ENCODE measurements around the gene WFDC10B. TPM values are rescaled to one million over a fixed set of nuclear protein-coding genes. Genes with fewer than 3 reads are reported as not detected.

WFDC10B gene
- total RNA-seq, 1 experiment from 2014 or later = not detected

GRCh38 chr20:45735552-45735951 lies 30.7 kb upstream of the WFDC10B start:
- BruUV-seq (replicated peaks) = no TSS peak
- no peak overlapping the region for H3K4me2 ChIP-seq (ENCODE audit: low read length)
- intact Hi-C loops (cut with micrococcal nuclease) = no loop called here
- CTCF ChIA-PET = interaction anchor here (0.7 kb wide), 1 partner anchor 105 kb away, joined by 7 read pairs; no protein-coding TSS in a partner anchor
- no peak overlapping the region for H3K27ac ChIP-seq (ENCODE audit: low read length)
- no peak for TF ChIP-seq CTCF (conservative IDR thresholded peaks at IDR 0.05; ENCODE audit: low read depth, low read length)
- no peak for TF ChIP-seq EZH2 (IDR thresholded peaks at IDR 0.05; ENCODE audit: low read length, unreplicated experiment)
- TF ChIP-seq EZH2phosphoT487 (IDR thresholded peaks at IDR 0.05; ENCODE audit: borderline replicate concordance, low read length) = no peak
- H3K79me2 ChIP-seq (ENCODE audit: low read length) = no peaks in the 10 kb centered on the region
- DNase-seq = no peak
- no peaks in the 10 kb centered on the region for H3K36me3 ChIP-seq (ENCODE audit: low read depth, low read length)
- H3K27me3 ChIP-seq (ENCODE audit: low read length) = no peaks in the 10 kb centered on the region
- H3K4me3 ChIP-seq (ENCODE audit: low read length) = no peak overlapping the region
- no peak for ATAC-seq
- POLR2A ChIA-PET (ENCODE audit: unreplicated experiment) = no interaction called here
- H4K20me1 ChIP-seq (ENCODE audit: low read length) = no peaks in the 10 kb centered on the region
- no peaks in the 10 kb centered on the region for H3F3A ChIP-seq (ENCODE audit: low read length, unreplicated experiment)
- H3K9ac ChIP-seq (ENCODE audit: low read length) = no peak overlapping the region
- peaks cover 16% of the 10 kb centered on the region for H3K9me3 ChIP-seq (ENCODE audit: low read length)
- no peaks in the 10 kb centered on the region for H3K4me1 ChIP-seq (ENCODE audit: insufficient read depth, low read length)
- H3K9me2 ChIP-seq (replicated peaks; ENCODE audit: low read length) = no peaks in the 10 kb centered on the region
- no peak overlapping the region for H2AFZ ChIP-seq (ENCODE audit: low read length)

- Histone ChIP-seq H3F3A (ENCODE audit: low read length, unreplicated experiment) (no peaks in the 10 kb centered on the region), H3K4me2 (ENCODE audit: low read length) (no peak overlapping the region), H3K27me3 (ENCODE audit: low read length) (peaks cover 5% of the 10 kb centered on the region; the same call in 1 of the 2 replicates), H4K20me1 (ENCODE audit: low read length) (no peaks in the 10 kb centered on the region), H3K9ac (ENCODE audit: low read length) (no peak overlapping the region), H3K27ac (ENCODE audit: low read length) (no peak overlapping the region), H3K79me2 (ENCODE audit: low read length) (no peaks in the 10 kb centered on the region), H3K9me2 (replicated peaks; ENCODE audit: low read length) (no peaks in the 10 kb centered on the region), H3K4me3 (ENCODE audit: low read length) (no peak overlapping the region), H2AFZ (ENCODE audit: low read length) (no peak overlapping the region), H3K36me3 (ENCODE audit: low read depth, low read length) (no peaks in the 10 kb centered on the region), H3K9me3 (ENCODE audit: low read length) (peaks cover 16% of the 10 kb centered on the region), H3K4me1 (ENCODE audit: insufficient read depth, low read length) (no peaks in the 10 kb centered on the region)
- ChIA-PET POLR2A (ENCODE audit: unreplicated experiment) (interaction anchor here (0.6 kb wide), 1 partner anchor 874 kb away, joined by 3 read pairs; no protein-coding TSS in a partner anchor), CTCF (interaction anchor here (0.7 kb wide), 1 partner anchor 123 kb away, joined by 4 read pairs; no protein-coding TSS in a partner anchor)
- no TSS peak for BruUV-seq (replicated peaks)
- DNase-seq (no peak), ATAC-seq (no peak)
- intact Hi-C loops (cut with micrococcal nuclease) = no loop called here
- TF ChIP-seq EZH2phosphoT487 (IDR thresholded peaks at IDR 0.05; ENCODE audit: borderline replicate concordance, low read length) (no peak), EZH2 (IDR thresholded peaks at IDR 0.05; ENCODE audit: low read length, unreplicated experiment) (no peak), CTCF (conservative IDR thresholded peaks at IDR 0.05; ENCODE audit: low read depth, low read length) (no peak)
Observed at GRCh38 chr20:45732199-45732598, 27.4 kb upstream of the WFDC10B start.

- no peak overlapping the region for H3K9ac ChIP-seq (ENCODE audit: low read length)
- H3K27ac ChIP-seq (ENCODE audit: low read length) = no peak overlapping the region
- peaks cover 5% of the 10 kb centered on the region; the same call in 1 of the 2 replicates for H3K9me3 ChIP-seq (ENCODE audit: low read length)
- no peaks in the 10 kb centered on the region for H4K20me1 ChIP-seq (ENCODE audit: low read length)
- ATAC-seq = no peak
- no peak overlapping the region for H3K4me3 ChIP-seq (ENCODE audit: low read length)
- no peaks in the 10 kb centered on the region for H3K9me2 ChIP-seq (replicated peaks; ENCODE audit: low read length)
- DNase-seq = no peak
- no TSS peak for BruUV-seq (replicated peaks)
- no peaks in the 10 kb centered on the region for H3K36me3 ChIP-seq (ENCODE audit: low read depth, low read length)
- intact Hi-C loops (cut with micrococcal nuclease) = no loop called here
- H3K4me2 ChIP-seq (ENCODE audit: low read length) = no peak overlapping the region
- no peaks in the 10 kb centered on the region for H3F3A ChIP-seq (ENCODE audit: low read length, unreplicated experiment)
- H3K79me2 ChIP-seq (ENCODE audit: low read length) = no peaks in the 10 kb centered on the region
- ChIA-PET POLR2A (ENCODE audit: unreplicated experiment) (no interaction called here), CTCF (no interaction called here)
- no peak overlapping the region for H2AFZ ChIP-seq (ENCODE audit: low read length)
- TF ChIP-seq EZH2 (IDR thresholded peaks at IDR 0.05; ENCODE audit: low read length, unreplicated experiment) = no peak
- TF ChIP-seq EZH2phosphoT487 (IDR thresholded peaks at IDR 0.05; ENCODE audit: borderline replicate concordance, low read length) = no peak
- H3K27me3 ChIP-seq (ENCODE audit: low read length) = peaks cover 47% of the 10 kb centered on the region
- H3K4me1 ChIP-seq (ENCODE audit: insufficient read depth, low read length) = no peaks in the 10 kb centered on the region
Observed at GRCh38 chr20:45727044-45727443, 22.2 kb upstream of the WFDC10B start.

Measured in PC-3 (cell line).